22Rv1 (cell line): ENCODE data around the gene ZNF525.

Experiments
- ZFX ChIP-seq: fragments of 450-650 bp; IDR thresholded peaks from 2 replicates; pipeline ENCODE4 v1.6.1; 2017; ENCODE audit warnings: antibody characterized with exemption, borderline replicate concordance
- TF ChIP-seq, protein P1 (sequence below): fragments of 450-650 bp; IDR thresholded peaks from 2 replicates; pipeline ENCODE4 v1.5.1; 2017; ENCODE audit warnings: mild to moderate bottlenecking

DNA sequence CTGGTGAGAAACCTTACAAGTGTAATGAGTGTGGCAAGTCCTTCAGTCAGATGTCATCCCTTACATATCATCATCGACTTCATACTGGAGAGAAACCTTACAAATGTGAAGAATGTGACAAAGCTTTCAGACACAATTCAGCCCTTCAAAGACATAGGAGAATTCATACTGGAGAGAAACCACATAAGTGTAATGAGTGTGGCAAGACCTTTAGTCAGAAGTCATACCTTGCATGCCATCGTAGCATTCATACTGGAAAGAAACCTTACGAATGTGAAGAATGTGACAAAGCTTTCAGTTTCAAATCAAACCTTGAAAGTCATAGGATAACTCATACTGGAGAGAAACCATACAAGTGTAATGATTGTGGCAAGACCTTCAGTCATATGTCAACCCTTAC, 15.9 kb downstream of the ZNF525 start:
- TF ChIP-seq, protein P1, sequence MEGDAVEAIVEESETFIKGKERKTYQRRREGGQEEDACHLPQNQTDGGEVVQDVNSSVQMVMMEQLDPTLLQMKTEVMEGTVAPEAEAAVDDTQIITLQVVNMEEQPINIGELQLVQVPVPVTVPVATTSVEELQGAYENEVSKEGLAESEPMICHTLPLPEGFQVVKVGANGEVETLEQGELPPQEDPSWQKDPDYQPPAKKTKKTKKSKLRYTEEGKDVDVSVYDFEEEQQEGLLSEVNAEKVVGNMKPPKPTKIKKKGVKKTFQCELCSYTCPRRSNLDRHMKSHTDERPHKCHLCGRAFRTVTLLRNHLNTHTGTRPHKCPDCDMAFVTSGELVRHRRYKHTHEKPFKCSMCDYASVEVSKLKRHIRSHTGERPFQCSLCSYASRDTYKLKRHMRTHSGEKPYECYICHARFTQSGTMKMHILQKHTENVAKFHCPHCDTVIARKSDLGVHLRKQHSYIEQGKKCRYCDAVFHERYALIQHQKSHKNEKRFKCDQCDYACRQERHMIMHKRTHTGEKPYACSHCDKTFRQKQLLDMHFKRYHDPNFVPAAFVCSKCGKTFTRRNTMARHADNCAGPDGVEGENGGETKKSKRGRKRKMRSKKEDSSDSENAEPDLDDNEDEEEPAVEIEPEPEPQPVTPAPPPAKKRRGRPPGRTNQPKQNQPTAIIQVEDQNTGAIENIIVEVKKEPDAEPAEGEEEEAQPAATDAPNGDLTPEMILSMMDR: no peak
- TF ChIP-seq ZFX: no peak
